A549 (cell line): ENCODE data around the gene BABAM2. TPM values are rescaled to one million over a fixed set of nuclear protein-coding genes. Genes with fewer than 3 reads are reported as not detected.

ENCODE experiments used
- ATAC-seq, 2 experiments: fragments of 200-7000 bp in 1 of 2; fragments of >200 bp in 1 of 2; cut with Nextera tagmentation in 1 of 2; cut with Tn5 transposase in 1 of 2; 3 replicates each; pipeline versions ENCODE4 v1.8.0 to v1.9.1; 2018 to 2020; ENCODE audit warnings: mild to moderate bottlenecking in 1 of 2, moderate library complexity in 1 of 2
- CTCF ChIA-PET: fragments of 300-600 bp; sonication (Branson Sonifier 250); formaldehyde crosslinking; extraction: SDS; loops from one replicate; lab custom pipeline; 2021; ENCODE audit warnings: antibody characterized with exemption, inconsistent platforms; lab: Yijun Ruan, JAX
- POLR2A ChIA-PET: fragments of 350-600 bp; formaldehyde crosslinking; extraction: SDS; loops from one replicate; lab custom pipeline; 2021; ENCODE audit warnings: antibody characterized with exemption, inconsistent platforms; lab: Yijun Ruan, JAX
- DNase-seq, 2 experiments: peaks; one replicate each; pipeline versions ENCODE4 v3.0.0 to v3.0.0-alpha.2; 2011 to 2016; ENCODE audit warnings: low read depth in 1 of 2, low spot score in 1 of 2
- FAIRE-seq: peaks from 2 replicates; lab custom pipeline; 2011; peaks lifted over from hg19 to GRCh38; lab: Jason Lieb, UNC
- H3K27ac ChIP-seq, 2 experiments: fragments of >200 bp; sonication (Bioruptor Twin); formaldehyde crosslinking; 3 replicates each; pipeline ENCODE4 v1.5.1; 2016 to 2017
- H3K4me1 ChIP-seq: fragments of >200 bp; sonication (Bioruptor Twin); formaldehyde crosslinking; 3 replicates; pipeline ENCODE4 v1.6.1; 2016
- H3K4me2 ChIP-seq: fragments of >200 bp; sonication (Bioruptor Twin); formaldehyde crosslinking; 3 replicates; pipeline ENCODE4 v1.6.1; 2016
- H3K4me3 ChIP-seq: fragments of >200 bp; sonication (Bioruptor Twin); formaldehyde crosslinking; 3 replicates; pipeline ENCODE4 v1.5.1; 2016
- H3K9me3 ChIP-seq: fragments of >200 bp; sonication (Bioruptor Twin); formaldehyde crosslinking; 3 replicates; pipeline ENCODE4 v1.6.1; 2016
- BHLHE40 ChIP-seq: IDR thresholded peaks from 2 replicates; pipeline ENCODE4 v1.6.1; 2012; ENCODE audit warnings: low read depth, low read length, inconsistent platforms
- CBX2 ChIP-seq: fragments of 200-600 bp; sonication (generic); IDR thresholded peaks from 2 replicates; pipeline ENCODE4 v1.6.1; 2016; ENCODE audit warnings: low read depth, mild to moderate bottlenecking, borderline replicate concordance
- CBX8 ChIP-seq: fragments of 200-600 bp; sonication (generic); IDR thresholded peaks from 2 replicates; pipeline ENCODE4 v1.6.1; 2016
- CEBPB ChIP-seq, 2 experiments: fragments of >200 bp in 1 of 2; sonication (Bioruptor Twin) in 1 of 2; formaldehyde crosslinking in 1 of 2; IDR thresholded peaks; 2 replicates each; pipeline ENCODE4 v1.6.1; 2012 to 2016
- CTCF ChIP-seq: fragments of >200 bp; sonication (Bioruptor Twin); formaldehyde crosslinking; IDR thresholded peaks from 3 replicates; pipeline ENCODE4 v1.5.1; 2016
- E2F6 ChIP-seq: IDR thresholded peaks from 2 replicates; pipeline ENCODE4 v1.6.1; 2012; ENCODE audit warnings: low read depth, borderline replicate concordance
- EHF ChIP-seq: fragments of 250-450 bp; sonication (Bioruptor Pico); IDR thresholded peaks from 2 replicates; pipeline ENCODE4 v1.5.0; 2020; ENCODE audit warnings: mild to moderate bottlenecking
- EHMT2 ChIP-seq: fragments of 200-600 bp; sonication (generic); IDR thresholded peaks from 2 replicates; pipeline ENCODE4 v1.6.1; 2016; ENCODE audit warnings: antibody characterized with exemption, low read depth, mild to moderate bottlenecking, moderate library complexity
- FOSB ChIP-seq: fragments of 250-450 bp; sonication (Bioruptor Pico); IDR thresholded peaks from 2 replicates; pipeline ENCODE4 v1.5.0; 2020; ENCODE audit warnings: mild to moderate bottlenecking, moderate library complexity
- FOSL2 ChIP-seq, 2 experiments: fragments of 450-650 bp in 1 of 2; fragments of >200 bp in 1 of 2; sonication (Bioruptor Twin) in 1 of 2; formaldehyde crosslinking; IDR thresholded peaks; 2 replicates each; pipeline versions ENCODE4 v1.5.0 to v1.6.1; 2016 to 2020; ENCODE audit warnings: mild to moderate bottlenecking in 1 of 2, moderate library complexity in 1 of 2
- HEYL ChIP-seq: fragments of 250-450 bp; sonication (Bioruptor Pico); IDR thresholded peaks from 2 replicates; pipeline ENCODE4 v1.8.0; 2021; ENCODE audit warnings: mild to moderate bottlenecking, moderate library complexity
- HOXA7 ChIP-seq: fragments of 250-450 bp; sonication (Bioruptor Pico); IDR thresholded peaks from 2 replicates; pipeline ENCODE4 v1.5.0; 2020; ENCODE audit warnings: mild to moderate bottlenecking, moderate library complexity
- HOXB13 ChIP-seq: fragments of 250-450 bp; sonication (Bioruptor Pico); IDR thresholded peaks from 2 replicates; pipeline ENCODE4 v1.5.0; 2020; ENCODE audit warnings: low read depth, mild to moderate bottlenecking, moderate library complexity
- JUN ChIP-seq, 2 experiments: fragments of >200 bp; sonication (Bioruptor Twin); formaldehyde crosslinking; IDR thresholded peaks; 2 replicates in 1 of 2; 3 replicates in 1 of 2; pipeline ENCODE4 v1.6.1; 2016 to 2017
- JUNB ChIP-seq: fragments of >200 bp; sonication (Bioruptor Twin); formaldehyde crosslinking; IDR thresholded peaks from 2 replicates; pipeline ENCODE4 v1.6.1; 2016
- KDM1A ChIP-seq: fragments of 200-600 bp; sonication (generic); IDR thresholded peaks from 2 replicates; pipeline ENCODE4 v1.6.1; 2016; ENCODE audit warnings: low read depth, mild to moderate bottlenecking
- KDM5A ChIP-seq: fragments of 200-600 bp; sonication (generic); IDR thresholded peaks from 2 replicates; pipeline ENCODE4 v1.6.1; 2016; ENCODE audit warnings: antibody characterized with exemption, mild to moderate bottlenecking
- MAFK ChIP-seq: fragments of 450-650 bp; IDR thresholded peaks from 2 replicates; pipeline ENCODE4 v1.6.1; 2014; ENCODE audit not compliant: partially characterized antibody
- MAZ ChIP-seq: fragments of 150-350 bp; IDR thresholded peaks from 2 replicates; pipeline ENCODE4 v1.6.1; 2014; ENCODE audit warnings: antibody characterized with exemption, low read depth, low read length, borderline replicate concordance
- NPAS2 ChIP-seq: fragments of 250-450 bp; sonication (Bioruptor Pico); IDR thresholded peaks from 2 replicates; pipeline ENCODE4 v1.8.0; 2022; ENCODE audit warnings: mild to moderate bottlenecking, moderate library complexity, borderline replicate concordance
- PHF8 ChIP-seq: fragments of 200-600 bp; sonication (generic); IDR thresholded peaks from 2 replicates; pipeline ENCODE4 v1.6.1; 2016; ENCODE audit warnings: low read depth, mild to moderate bottlenecking, antibody characterized with exemption, moderate library complexity, borderline replicate concordance
- POLR2A ChIP-seq: IDR thresholded peaks from 2 replicates; pipeline ENCODE4 v1.6.1; 2012; ENCODE audit warnings: mild to moderate bottlenecking, low read length
- POLR2AphosphoS2 ChIP-seq: conservative IDR thresholded peaks from 2 replicates; pipeline ENCODE4 v1.6.1; 2012; ENCODE audit warnings: low read length, improper control_type of control experiment, inconsistent platforms
- RARB ChIP-seq: fragments of 250-450 bp; sonication (Bioruptor Pico); IDR thresholded peaks from 2 replicates; pipeline ENCODE4 v1.8.0; 2021; ENCODE audit warnings: mild to moderate bottlenecking, moderate library complexity
- RCOR1 ChIP-seq: fragments of 150-350 bp; IDR thresholded peaks from 2 replicates; pipeline ENCODE4 v1.6.1; 2014; ENCODE audit warnings: antibody characterized with exemption, low read length, low read depth
- REST ChIP-seq: fragments of 200-600 bp; sonication (generic); IDR thresholded peaks from 2 replicates; pipeline ENCODE4 v1.6.1; 2016; ENCODE audit warnings: antibody characterized with exemption, mild to moderate bottlenecking, moderate library complexity
- RFX5 ChIP-seq: fragments of 450-650 bp; IDR thresholded peaks from 2 replicates; pipeline ENCODE4 v1.7.1; 2014; ENCODE audit warnings: antibody characterized with exemption, mild to moderate bottlenecking, moderate library complexity
- SREBF2 ChIP-seq: fragments of 450-650 bp; IDR thresholded peaks from 2 replicates; pipeline ENCODE4 v1.6.1; 2014; ENCODE audit warnings: mild to moderate bottlenecking, moderate library complexity
- TP53 ChIP-seq: fragments of 250-450 bp; sonication (Bioruptor Pico); IDR thresholded peaks from 2 replicates; pipeline ENCODE4 v1.5.0; 2021; ENCODE audit warnings: mild to moderate bottlenecking, moderate library complexity
- ZC3H11A ChIP-seq: fragments of 450-650 bp; IDR thresholded peaks from 2 replicates; pipeline ENCODE4 v1.6.1; 2014; ENCODE audit warnings: antibody characterized with exemption, mild to moderate bottlenecking
- ZNF302 ChIP-seq: fragments of 250-450 bp; sonication (Bioruptor Pico); IDR thresholded peaks from 2 replicates; pipeline ENCODE4 v1.9.0; 2021; ENCODE audit warnings: inconsistent platforms, mild to moderate bottlenecking, moderate library complexity
- ZSCAN20 ChIP-seq: fragments of 250-450 bp; sonication (Bioruptor Pico); IDR thresholded peaks from 2 replicates; pipeline ENCODE4 v1.8.0; 2022; ENCODE audit warnings: mild to moderate bottlenecking, moderate library complexity
- WGBS: methylation state at CpG from one replicate; pipeline ENCODE4 v1.1.6; 2017; ENCODE audit errors: missing lambda C conversion rate; 5-methylcytosine and 5-hydroxymethylcytosine counted together
- polyA plus RNA-seq, 4 experiments: library from polyadenylated mRNA; depleted of rRNA in 3 of 4; stranded (reverse); fragments of >200 nt; fragmentation: RNase III in 1 of 4; extraction: RNeasy Plus Mini Kit Qiagen cat#74134 plus additional on column Dnase treatment in 1 of 4; gene quantifications; 2 replicates in 3 of 4; 3 replicates in 1 of 4; pipeline ENCODE4 v1.2.3, GENCODE V29; 2011 to 2017

The BABAM2 gene
- polyA plus RNA-seq, 2 of the 4 experiments (the other 2 are of a cell fraction), result 53.7 to 78.4 TPM

DNA sequence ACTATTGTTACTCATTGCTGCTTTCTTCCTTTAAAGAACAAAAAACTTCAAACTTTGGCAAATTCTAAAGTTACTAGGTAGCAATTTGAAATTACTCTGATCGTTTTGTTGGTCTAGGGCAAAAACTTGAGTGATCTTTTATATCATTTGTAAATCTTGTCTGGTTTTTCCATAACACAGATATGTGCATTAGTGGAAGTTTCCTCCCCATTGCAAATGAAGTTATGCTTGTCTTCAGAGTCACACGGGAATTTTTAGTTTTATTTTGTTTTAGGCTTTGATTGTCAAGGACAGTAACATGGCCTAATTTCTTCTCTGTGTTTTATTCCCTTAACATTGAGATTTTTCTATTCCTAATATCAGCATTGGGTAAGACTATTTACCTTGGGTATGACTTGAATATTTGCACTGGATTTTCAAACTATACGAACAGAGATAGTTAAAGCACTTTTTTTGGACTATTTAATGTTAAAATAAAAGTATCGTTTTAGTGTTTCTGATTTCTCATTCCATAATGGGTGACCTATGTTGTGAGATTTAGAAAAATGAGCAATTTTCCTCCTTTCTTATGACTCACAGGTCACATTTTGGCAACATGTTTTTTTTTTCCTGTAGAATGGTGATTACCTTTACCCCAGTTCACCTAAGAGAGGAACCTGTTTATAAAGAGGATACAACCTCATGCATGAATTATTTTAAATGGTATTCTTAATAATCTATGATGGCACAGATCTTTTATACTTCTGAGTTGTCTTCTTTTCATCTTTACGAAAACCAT is 65.0 kb downstream of the BABAM2 start:
- FAIRE-seq (peak; percentile 43), ATAC-seq (peak in 1 of 2 experiments; percentile 1; a peak in 2 of 6 replicates), DNase-seq (no peak)
- peaks cover 75% of the 10 kb centered on the region for H3K4me1 ChIP-seq
- H3K4me3 ChIP-seq, result no peak overlapping the region
- ChIA-PET CTCF (interaction anchor here (0.7 to 2.4 kb wide), 15 partner anchors 12 to 445 kb away, joined by 3 to 11 read pairs (median 4); no protein-coding TSS in a partner anchor), POLR2A (interaction anchor here (0.8 to 2.8 kb wide), 5 partner anchors 22 to 441 kb away, joined by 3 to 21 read pairs (median 4); partner anchors contain the start of genes BABAM2, FOSL2 and RBKS)
- peaks cover 13% of the 10 kb centered on the region; the same call in 2 of the 3 replicates for H3K9me3 ChIP-seq
- H3K27ac ChIP-seq, result peak overlapping the region; percentile 80 to 93
- 20% methylated on average over 5 of the region's 5 CpGs for WGBS
- H3K4me2 ChIP-seq, result peak overlapping the region; percentile 67
- TF ChIP-seq CTCF (no peak), FOSL2 (IDR thresholded peaks at IDR 0.05) (peak; percentile 64; the same call in 1 of the 2 replicates), FOSL2 (CRISPR knock-in tag; IDR thresholded peaks at IDR 0.05) (peak; percentile 46), PHF8 (no peak), RFX5 (0 out of 2 replicates have a peak, but pooled peaks have one; percentile 23), JUNB (peak; percentile 53), REST (peak; percentile 26; the same call in 1 of the 2 replicates), KDM1A (no peak), MAFK (peak; percentile 0), BHLHE40 (no peak), TP53 (CRISPR knock-in tag) (no peak), EHF (CRISPR knock-in tag) (no peak)
- TF ChIP-seq, all 56 proteins: peak for 5

DNA sequence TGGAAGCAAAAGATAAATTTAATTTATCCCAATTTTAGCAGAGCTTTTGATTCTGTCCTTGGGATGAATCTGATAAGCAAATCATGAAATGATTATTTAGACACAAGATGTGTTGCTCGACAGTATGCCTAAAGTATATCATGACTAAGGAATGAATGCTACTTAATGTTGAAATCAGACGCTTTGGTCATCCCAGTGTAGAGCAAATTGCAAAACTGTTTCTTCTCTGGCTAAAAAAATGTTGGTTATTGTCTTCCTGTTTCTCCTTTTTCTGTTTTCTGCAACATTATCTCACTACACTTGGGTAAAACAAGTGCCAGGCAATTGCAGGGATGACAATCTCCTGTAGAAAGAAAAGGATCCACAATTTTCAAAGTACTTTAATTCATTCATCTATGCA is 66.4 kb downstream of the BABAM2 start:
- H3K27ac ChIP-seq, result peak overlapping the region; percentile 80 to 93
- H3K4me3 ChIP-seq, result no peak overlapping the region
- 31% methylated on average over 2 of the region's 2 CpGs for WGBS
- no peak for DNase-seq
- ATAC-seq, result no peak
- CTCF ChIA-PET, result interaction anchor here (0.6 to 1.1 kb wide), 2 partner anchors 12 to 342 kb away, joined by 3 to 5 read pairs; no protein-coding TSS in a partner anchor
- peak overlapping the region; percentile 67 for H3K4me2 ChIP-seq
- H3K9me3 ChIP-seq, result peaks cover 7% of the 10 kb centered on the region; the same call in 1 of the 3 replicates
- POLR2A ChIA-PET, result no interaction called here
- FAIRE-seq, result no peak
- peaks cover 88% of the 10 kb centered on the region for H3K4me1 ChIP-seq
- TF ChIP-seq BHLHE40 (no peak), MAFK (no peak), HOXB13 (CRISPR knock-in tag) (no peak), SREBF2 (no peak), ZSCAN20 (no peak), CBX8 (no peak), E2F6 (no peak), CEBPB (IDR thresholded peaks at IDR 0.05) (peak; percentile 80 to 84), CBX2 (no peak), POLR2A (no peak), NPAS2 (CRISPR knock-in tag) (no peak), EHF (CRISPR knock-in tag) (no peak), JUNB (peak; percentile 69; the same call in 1 of the 2 replicates), RARB (CRISPR knock-in tag) (no peak), HEYL (CRISPR knock-in tag) (no peak), JUN (IDR thresholded peaks at IDR 0.05) (peak in 1 of 2 experiments; percentile 28; a peak in 2 of 5 replicates), MAZ (no peak), KDM5A (no peak), FOSB (CRISPR knock-in tag) (no peak), RCOR1 (no peak), ZNF302 (CRISPR knock-in tag) (no peak), EHMT2 (no peak), POLR2AphosphoS2 (no peak), RFX5 (no peak), ZC3H11A (no peak), HOXA7 (CRISPR knock-in tag) (no peak)
